ENCODE data around the gene ANKRD63. TPM values are rescaled to one million over a fixed set of nuclear protein-coding genes. Genes with fewer than 3 reads are reported as not detected.

Gene ANKRD63
- total and polyA plus RNA-seq, 10 donors, result not detected

DNA sequence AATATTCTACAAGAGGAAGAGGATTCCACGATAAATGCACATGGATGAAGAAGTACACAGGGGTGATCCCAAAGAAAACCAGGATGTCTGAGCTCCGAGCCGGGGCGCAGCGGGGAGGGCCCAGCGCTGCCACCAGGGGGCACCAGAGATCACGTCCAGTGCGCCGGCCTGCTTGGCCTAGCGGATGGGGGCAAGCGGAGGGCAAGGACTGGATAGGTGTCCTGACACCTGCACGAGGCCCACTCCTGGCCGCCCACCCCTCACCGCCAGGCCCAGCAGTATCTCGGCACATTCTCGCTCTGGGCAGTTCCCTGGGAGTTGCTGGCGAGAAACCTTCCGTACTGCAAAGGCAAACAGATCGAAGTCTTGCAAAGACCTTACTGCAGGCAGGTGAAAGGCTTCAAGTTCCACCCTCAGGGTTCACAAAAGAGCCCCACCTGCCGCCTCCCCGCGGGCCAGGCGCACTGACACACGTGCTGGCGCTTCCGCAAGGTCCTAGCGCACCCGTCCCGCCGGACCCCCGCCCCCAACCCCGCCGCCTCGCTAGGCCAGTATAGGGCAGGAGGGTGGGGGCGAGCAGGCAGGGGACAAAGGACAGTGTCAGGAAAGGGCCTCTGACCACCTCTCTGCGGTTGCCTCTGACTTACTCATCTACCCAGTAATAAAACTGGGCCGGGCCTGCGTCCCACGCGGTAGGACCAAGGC is 3.3 kb downstream of the ANKRD63 start:
- Histone ChIP-seq H3K4me3 (no peak overlapping the region), H3K4me1 (peaks cover 10 to 89% (median 45%) of the 10 kb centered on the region in 6 donors), H3K27ac (no peak overlapping the region), H3K36me3 (no peaks in the 10 kb centered on the region), H3K9me3 (no peaks in the 10 kb centered on the region), H3K27me3 (replicated peaks in 1 of 7) (peaks cover 0 to 80% (median 50%) of the 10 kb centered on the region in 7 donors)
- intact Hi-C loops (cut with DNase I; ENCODE audit: low total_unique reads), result loop anchor here (2.0 to 5.0 kb wide), 3 partner anchors 59 to 232 kb away; no protein-coding TSS in a partner anchor
- no peak for TF ChIP-seq POLR2A (IDR thresholded peaks at IDR 0.05)
- peak in 2 of 3 donors; percentile 60 to 68 for TF ChIP-seq POLR2AphosphoS5 (IDR thresholded peaks at IDR 0.05)
- peak; percentile 85 to 100 (median 98) for TF ChIP-seq CTCF (IDR thresholded peaks at IDR 0.05 in 8 of 11, conservative IDR thresholded peaks at IDR 0.05 in 3 of 11)
- 30 to 55% (median 37%) methylated on average over 29 to 40 of the region's 40 CpGs for WGBS, 5 donors
- DNase-seq, result peak; percentile 94

DNA sequence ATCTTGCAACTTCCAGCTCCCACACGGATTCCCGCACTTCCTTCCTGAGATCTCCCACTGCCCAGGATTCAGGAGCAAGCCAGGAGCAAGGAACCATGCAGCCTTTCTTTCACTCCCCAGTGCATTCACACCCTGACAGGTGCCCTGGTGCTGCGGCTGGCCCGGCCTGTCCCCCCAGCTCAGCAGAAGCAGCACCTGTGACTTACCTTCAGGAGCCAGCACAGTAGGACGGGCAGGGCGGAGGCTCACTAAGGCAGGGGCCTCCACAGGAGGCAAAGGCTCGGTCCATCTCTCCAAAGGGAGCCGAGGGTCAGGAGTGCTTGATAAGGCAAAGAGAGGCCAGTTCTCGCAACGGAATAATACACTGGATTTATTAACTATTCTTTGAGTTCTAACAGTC is 4.8 kb downstream of the ANKRD63 start:
- Histone ChIP-seq H3K9me3 (no peaks in the 10 kb centered on the region), H3K27ac (no peak overlapping the region), H3K4me1 (peaks cover 4 to 83% (median 37%) of the 10 kb centered on the region in 6 donors), H3K4me3 (no peak overlapping the region), H3K36me3 (no peaks in the 10 kb centered on the region), H3K27me3 (replicated peaks in 1 of 7) (peaks cover 0 to 69% (median 42%) of the 10 kb centered on the region in 7 donors)
- DNase-seq, result no peak
- TF ChIP-seq POLR2A (IDR thresholded peaks at IDR 0.05) (no peak), CTCF (IDR thresholded peaks at IDR 0.05 in 8 of 11, conservative IDR thresholded peaks at IDR 0.05 in 3 of 11) (no peak), POLR2AphosphoS5 (IDR thresholded peaks at IDR 0.05) (no peak)
- intact Hi-C loops (cut with DNase I; ENCODE audit: low total_unique reads), result loop anchor here (2.0 to 5.0 kb wide), 3 partner anchors 61 to 231 kb away; no protein-coding TSS in a partner anchor
- 68 to 78% (median 73%) methylated on average over 6 to 10 of the region's 10 CpGs for WGBS, 5 donors

- WGBS, 5 donors, result 15 to 23% (median 19%) methylated on average over 16 of the region's 16 CpGs
- intact Hi-C loops (cut with DNase I; ENCODE audit: low total_unique reads), result loop anchor here (5.0 kb wide), 2 partner anchors 145 to 230 kb away; no protein-coding TSS in a partner anchor
- Histone ChIP-seq H3K4me3 (no peak overlapping the region), H3K27me3 (replicated peaks in 1 of 7) (peaks cover 0 to 63% (median 36%) of the 10 kb centered on the region in 7 donors), H3K36me3 (no peaks in the 10 kb centered on the region), H3K4me1 (peaks cover 0 to 77% (median 32%) of the 10 kb centered on the region in 6 donors), H3K27ac (no peak overlapping the region), H3K9me3 (no peaks in the 10 kb centered on the region)
- no peak for DNase-seq
- TF ChIP-seq CTCF (IDR thresholded peaks at IDR 0.05 in 8 of 11, conservative IDR thresholded peaks at IDR 0.05 in 3 of 11), result no peak
- no peak for TF ChIP-seq POLR2AphosphoS5 (IDR thresholded peaks at IDR 0.05)
Observed at GRCh38 chr15:40277471-40277870, 5.4 kb downstream of the ANKRD63 start.

DNA sequence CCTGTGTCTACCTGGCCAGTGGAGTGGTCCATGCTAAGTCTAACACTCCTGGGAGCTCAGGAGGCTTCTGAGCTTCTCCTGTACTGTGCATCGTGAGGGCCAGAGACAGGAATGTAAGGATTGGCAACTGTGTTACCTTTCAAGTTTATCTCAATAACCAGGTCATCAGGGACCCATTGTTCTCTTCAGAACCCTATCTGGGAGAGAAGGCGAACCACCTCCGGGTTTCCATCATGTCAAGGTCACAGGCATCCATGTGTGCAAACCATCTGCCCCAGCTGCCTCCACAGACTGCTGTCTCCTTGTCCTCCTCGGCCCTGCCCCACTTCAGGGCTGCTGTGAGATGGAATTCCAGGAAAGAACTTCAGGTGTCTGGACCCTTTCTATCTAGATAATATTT is 5.9 kb downstream of the ANKRD63 start:
- Histone ChIP-seq H3K4me1 (peaks cover 0 to 72% (median 27%) of the 10 kb centered on the region in 6 donors), H3K9me3 (no peaks in the 10 kb centered on the region), H3K27me3 (replicated peaks in 1 of 7) (peaks cover 0 to 58% (median 31%) of the 10 kb centered on the region in 7 donors), H3K4me3 (no peak overlapping the region), H3K36me3 (no peaks in the 10 kb centered on the region), H3K27ac (no peak overlapping the region)
- 58 to 78% (median 68%) methylated on average over 4 of the region's 4 CpGs for WGBS, 5 donors
- DNase-seq, result no peak
- no peak for TF ChIP-seq POLR2A (IDR thresholded peaks at IDR 0.05)
- TF ChIP-seq POLR2AphosphoS5 (IDR thresholded peaks at IDR 0.05), result no peak
- TF ChIP-seq CTCF (IDR thresholded peaks at IDR 0.05 in 8 of 11, conservative IDR thresholded peaks at IDR 0.05 in 3 of 11), result no peak
- intact Hi-C loops (cut with DNase I; ENCODE audit: low total_unique reads), result loop anchor here (5.0 kb wide), 2 partner anchors 145 to 230 kb away; no protein-coding TSS in a partner anchor
